ENCODE measurements around the gene CAMK1D.
A peak's percentile ranks its signal among the peaks of the same experiment; 100 is the strongest.

CAMK1D gene

DNA sequence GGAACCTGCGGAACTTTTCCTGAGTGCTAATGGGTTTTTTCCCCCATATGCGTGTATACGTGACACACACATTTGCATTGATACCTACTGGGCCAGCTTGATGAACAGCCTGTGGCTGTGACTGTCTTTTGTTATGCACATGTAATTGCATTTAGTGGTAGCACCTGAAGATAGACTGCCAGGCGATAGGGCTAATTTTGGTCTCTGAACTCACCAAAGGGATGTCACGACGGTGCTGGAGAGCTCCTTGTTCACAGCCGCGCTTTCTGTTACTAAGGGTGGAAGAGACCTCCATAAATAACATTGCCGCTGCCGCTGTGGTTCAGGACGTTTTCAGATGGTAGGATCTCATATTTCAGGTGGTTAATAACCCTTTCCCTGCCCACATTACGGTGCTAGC is 133.2 kb downstream of the CAMK1D start:
- no peak overlapping the region for H3K4me3 ChIP-seq (ENCODE audit: low read length)

DNA sequence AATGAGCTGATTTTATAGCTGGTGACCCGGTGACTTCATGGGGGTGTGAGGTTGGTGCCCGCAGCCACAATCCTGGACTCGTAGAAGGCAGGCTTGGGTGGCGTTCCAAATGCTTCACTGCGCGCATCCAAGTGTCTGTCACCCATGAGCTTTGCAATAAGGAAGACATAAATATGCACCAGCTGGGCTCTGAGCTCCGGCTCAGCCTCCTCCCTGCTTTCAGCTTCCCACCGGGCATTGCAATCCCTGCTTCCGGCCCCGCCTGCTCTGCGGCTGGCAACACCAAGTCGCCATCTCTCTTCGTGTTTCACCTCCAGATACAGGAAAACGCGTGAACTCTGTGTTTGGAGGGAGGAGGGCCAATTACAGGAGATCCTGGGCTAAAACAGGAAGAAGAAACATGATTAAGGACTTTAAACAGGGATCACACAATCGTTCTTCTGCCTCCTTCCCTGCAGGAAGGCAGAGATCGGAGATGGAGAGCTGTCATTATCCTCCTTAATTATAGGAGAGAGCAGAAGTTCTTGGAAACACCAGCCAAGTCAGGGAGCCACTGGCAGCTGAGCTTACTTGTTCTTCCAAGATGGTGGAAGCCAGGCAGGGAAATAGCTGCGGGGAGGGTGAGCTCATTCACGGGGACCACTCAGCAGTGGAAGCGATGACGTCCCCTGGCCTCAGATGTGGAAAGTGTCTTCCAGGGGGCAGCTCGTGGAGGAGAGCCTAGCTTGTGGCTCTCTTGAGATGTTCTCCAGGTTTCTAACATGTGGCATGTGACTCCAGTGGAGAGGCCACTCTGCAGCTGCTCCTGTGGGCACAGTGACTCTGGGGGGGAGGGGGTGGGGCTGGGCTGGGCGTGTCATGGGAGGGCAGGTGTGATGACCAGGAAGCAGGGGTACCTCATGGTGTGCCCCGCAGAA is 134.9 kb downstream of the CAMK1D start:
- Histone ChIP-seq H3K27me3 (ENCODE audit: control insufficient read depth, low read length) (no peaks in the 10 kb centered on the region), H3K27ac (ENCODE audit: low read depth, low read length) (peak overlapping the region; percentile 13; the same call in 1 of the 2 replicates), H3F3A (ENCODE audit: control insufficient read depth, insufficient read depth) (0 out of 2 replicates have a peak, but pooled peaks cover 2% of the 10 kb centered on the region), H3K9me2 (replicated peaks; ENCODE audit: control insufficient read depth, low read length) (no peaks in the 10 kb centered on the region), H3K4me3 (ENCODE audit: low read length) (peak overlapping the region; percentile 56), H3K36me3 (ENCODE audit: control insufficient read depth, low read length) (peaks cover 6% of the 10 kb centered on the region; the same call in 1 of the 2 replicates), H3K4me1 (ENCODE audit: control insufficient read depth, low read length) (peaks cover 40% of the 10 kb centered on the region), H3K79me2 (ENCODE audit: control insufficient read depth, low read length) (peaks cover 74% of the 10 kb centered on the region), H4K20me1 (ENCODE audit: control insufficient read depth, insufficient read depth, low read depth, low read length) (peaks cover 2% of the 10 kb centered on the region; the same call in 1 of the 2 replicates), H3K4me2 (ENCODE audit: low read length) (peak overlapping the region; percentile 68), H3K9me3 (ENCODE audit: control insufficient read depth, insufficient read depth, low read length) (no peaks in the 10 kb centered on the region)
- no peak for TF ChIP-seq EZH2phosphoT487 (IDR thresholded peaks at IDR 0.05; ENCODE audit: borderline replicate concordance, low read length)
- TF ChIP-seq, protein P1, sequence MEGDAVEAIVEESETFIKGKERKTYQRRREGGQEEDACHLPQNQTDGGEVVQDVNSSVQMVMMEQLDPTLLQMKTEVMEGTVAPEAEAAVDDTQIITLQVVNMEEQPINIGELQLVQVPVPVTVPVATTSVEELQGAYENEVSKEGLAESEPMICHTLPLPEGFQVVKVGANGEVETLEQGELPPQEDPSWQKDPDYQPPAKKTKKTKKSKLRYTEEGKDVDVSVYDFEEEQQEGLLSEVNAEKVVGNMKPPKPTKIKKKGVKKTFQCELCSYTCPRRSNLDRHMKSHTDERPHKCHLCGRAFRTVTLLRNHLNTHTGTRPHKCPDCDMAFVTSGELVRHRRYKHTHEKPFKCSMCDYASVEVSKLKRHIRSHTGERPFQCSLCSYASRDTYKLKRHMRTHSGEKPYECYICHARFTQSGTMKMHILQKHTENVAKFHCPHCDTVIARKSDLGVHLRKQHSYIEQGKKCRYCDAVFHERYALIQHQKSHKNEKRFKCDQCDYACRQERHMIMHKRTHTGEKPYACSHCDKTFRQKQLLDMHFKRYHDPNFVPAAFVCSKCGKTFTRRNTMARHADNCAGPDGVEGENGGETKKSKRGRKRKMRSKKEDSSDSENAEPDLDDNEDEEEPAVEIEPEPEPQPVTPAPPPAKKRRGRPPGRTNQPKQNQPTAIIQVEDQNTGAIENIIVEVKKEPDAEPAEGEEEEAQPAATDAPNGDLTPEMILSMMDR (IDR thresholded peaks at IDR 0.05; ENCODE audit: low read depth, low read length, poor library complexity, severe bottlenecking), result no peak

More for the DNA sequence above, 133.2 kb downstream of the CAMK1D start:
- no peaks in the 10 kb centered on the region for H3K9me3 ChIP-seq (ENCODE audit: control insufficient read depth, insufficient read depth, low read length)
- no peak for TF ChIP-seq EZH2phosphoT487 (IDR thresholded peaks at IDR 0.05; ENCODE audit: borderline replicate concordance, low read length)
- TF ChIP-seq, protein P1 (IDR thresholded peaks at IDR 0.05; ENCODE audit: low read depth, low read length, poor library complexity, severe bottlenecking), result no peak
- H3K9me2 ChIP-seq (replicated peaks; ENCODE audit: control insufficient read depth, low read length), result no peaks in the 10 kb centered on the region
- H3K36me3 ChIP-seq (ENCODE audit: control insufficient read depth, low read length), result peaks cover 6% of the 10 kb centered on the region; the same call in 1 of the 2 replicates
- H3K4me1 ChIP-seq (ENCODE audit: control insufficient read depth, low read length), result peaks cover 40% of the 10 kb centered on the region
- no peak overlapping the region for H3K27ac ChIP-seq (ENCODE audit: low read depth, low read length)
- H3F3A ChIP-seq (ENCODE audit: control insufficient read depth, insufficient read depth), result 0 out of 2 replicates have a peak, but pooled peaks cover 2% of the 10 kb centered on the region
- H4K20me1 ChIP-seq (ENCODE audit: control insufficient read depth, insufficient read depth, low read depth, low read length), result peaks cover 2% of the 10 kb centered on the region; the same call in 1 of the 2 replicates
- H3K4me2 ChIP-seq (ENCODE audit: low read length), result peak overlapping the region; percentile 35
- no peaks in the 10 kb centered on the region for H3K27me3 ChIP-seq (ENCODE audit: control insufficient read depth, low read length)
- peaks cover 73% of the 10 kb centered on the region for H3K79me2 ChIP-seq (ENCODE audit: control insufficient read depth, low read length)

DNA sequence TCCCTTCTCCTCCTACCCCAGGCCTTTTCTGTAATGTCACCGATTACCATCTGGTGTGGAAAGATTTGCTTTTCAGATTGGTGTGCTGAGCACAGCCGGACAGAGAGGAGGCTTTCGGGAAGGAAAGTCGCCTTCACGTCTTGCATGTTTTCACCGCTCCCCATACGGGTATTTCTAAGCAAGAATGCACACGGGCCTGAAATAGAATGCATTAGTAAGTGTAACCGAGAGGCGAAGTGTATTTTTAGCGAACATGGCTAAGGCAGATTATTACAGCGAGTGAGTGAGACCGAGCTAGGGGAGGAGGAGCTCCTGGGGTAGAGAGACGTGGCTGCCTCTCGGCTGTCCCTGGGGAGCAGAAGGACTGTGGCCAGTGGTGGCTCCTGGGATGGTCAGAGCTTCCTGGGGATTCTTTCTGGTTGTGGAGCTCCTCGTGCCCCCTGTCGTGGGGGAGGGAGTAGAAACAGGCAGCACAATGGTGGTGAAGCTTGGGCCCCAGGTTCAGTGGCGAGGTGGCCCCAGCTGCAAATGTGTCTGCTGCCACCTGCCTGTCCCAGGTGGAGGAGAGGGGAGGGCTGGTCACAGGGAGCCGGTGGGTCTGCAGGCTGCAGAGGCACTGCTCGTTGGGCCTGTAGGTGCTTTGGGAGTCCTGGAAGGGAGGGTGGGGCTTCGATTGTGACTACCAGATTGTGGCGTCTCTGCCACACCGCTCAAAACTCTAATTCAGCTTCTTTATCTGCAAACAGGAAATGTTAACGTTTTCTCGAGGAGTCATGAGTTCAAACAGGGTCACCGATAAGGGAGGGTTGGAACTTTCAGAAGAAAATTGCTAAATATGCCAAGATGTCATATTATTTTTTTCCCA is 135.8 kb downstream of the CAMK1D start:
- peak overlapping the region; percentile 13; the same call in 1 of the 2 replicates for H3K27ac ChIP-seq (ENCODE audit: low read depth, low read length)
- peaks cover 40% of the 10 kb centered on the region for H3K4me1 ChIP-seq (ENCODE audit: control insufficient read depth, low read length)
- TF ChIP-seq, protein P1 (IDR thresholded peaks at IDR 0.05; ENCODE audit: low read depth, low read length, poor library complexity, severe bottlenecking), result peak; percentile 47
- TF ChIP-seq EZH2phosphoT487 (IDR thresholded peaks at IDR 0.05; ENCODE audit: borderline replicate concordance, low read length), result no peak
- H3K79me2 ChIP-seq (ENCODE audit: control insufficient read depth, low read length), result peaks cover 78% of the 10 kb centered on the region
- H3K27me3 ChIP-seq (ENCODE audit: control insufficient read depth, low read length), result no peaks in the 10 kb centered on the region
- peaks cover 2% of the 10 kb centered on the region; the same call in 1 of the 2 replicates for H4K20me1 ChIP-seq (ENCODE audit: control insufficient read depth, insufficient read depth, low read depth, low read length)
- H3F3A ChIP-seq (ENCODE audit: control insufficient read depth, insufficient read depth), result 0 out of 2 replicates have a peak, but pooled peaks cover 2% of the 10 kb centered on the region
- peak overlapping the region; percentile 68 for H3K4me2 ChIP-seq (ENCODE audit: low read length)
- no peaks in the 10 kb centered on the region for H3K9me3 ChIP-seq (ENCODE audit: control insufficient read depth, insufficient read depth, low read length)
- H3K4me3 ChIP-seq (ENCODE audit: low read length), result peak overlapping the region; percentile 56
- H3K36me3 ChIP-seq (ENCODE audit: control insufficient read depth, low read length), result peaks cover 6% of the 10 kb centered on the region; the same call in 1 of the 2 replicates
- no peaks in the 10 kb centered on the region for H3K9me2 ChIP-seq (replicated peaks; ENCODE audit: control insufficient read depth, low read length)

Measured in DOHH2 (cell line).